ENCODE results near the gene RFX5. TPM values are rescaled to one million over a fixed set of nuclear protein-coding genes. Genes with fewer than 3 reads are reported as not detected.

The RFX5 gene
- total RNA-seq, 6 experiments from 2014 or later, result 9.8 to 23.0 (median 16.8) TPM

- no peak overlapping the region for H3K4me3 ChIP-seq
- H3K4me1 ChIP-seq, result peaks cover 6 to 55% (median 32%) of the 10 kb centered on the region in 4 donors
- H3K27me3 ChIP-seq, result no peaks in the 10 kb centered on the region
- H3K36me3 ChIP-seq, result peaks cover 0 to 30% (median 9%) of the 10 kb centered on the region in 4 donors
- ATAC-seq, result peak; percentile 75 to 95 (median 90)
- no peak overlapping the region for H3K27ac ChIP-seq
- intact Hi-C loops (cut with DNase I), result no loop called here
- 34% methylated on average over 3 of the region's 3 CpGs for WGBS (ENCODE audit: insufficient coverage, low coverage, low lambda C conversion rate, missing lambda C conversion rate)
- H3K9me3 ChIP-seq, result no peaks in the 10 kb centered on the region
- peak; percentile 87 to 93 (median 88) for DNase-seq
- TF ChIP-seq CTCF (IDR thresholded peaks at IDR 0.05), result no peak
- no peak for TF ChIP-seq POLR2A (IDR thresholded peaks at IDR 0.05)
These were observed 32.7 kb downstream of the RFX5 start for GRCh38 chr1:151314137-151314875.

- no peaks in the 10 kb centered on the region for H3K9me3 ChIP-seq
- H3K4me3 ChIP-seq, result no peak overlapping the region
- H3K27me3 ChIP-seq, result no peaks in the 10 kb centered on the region
- intact Hi-C loops (cut with DNase I), result no loop called here
- DNase-seq, result no peak
- WGBS (ENCODE audit: insufficient coverage, low coverage, low lambda C conversion rate, missing lambda C conversion rate), result 58% methylated on average over 2 of the region's 2 CpGs
- peaks cover 0 to 27% (median 9%) of the 10 kb centered on the region in 4 donors for H3K36me3 ChIP-seq
- ATAC-seq, result no peak
- no peak overlapping the region for H3K27ac ChIP-seq
- TF ChIP-seq CTCF (IDR thresholded peaks at IDR 0.05), result no peak
- TF ChIP-seq POLR2A (IDR thresholded peaks at IDR 0.05), result no peak
- peaks cover 6 to 58% (median 33%) of the 10 kb centered on the region in 4 donors for H3K4me1 ChIP-seq
These were observed 33.6 kb downstream of the RFX5 start for GRCh38 chr1:151313501-151313900.

- WGBS (ENCODE audit: insufficient coverage, low coverage, low lambda C conversion rate, missing lambda C conversion rate), result 96% methylated on average over 6 of the region's 8 CpGs
- H3K27ac ChIP-seq, result peak overlapping the region in 1 of 3 donors; percentile 40
- H3K9me3 ChIP-seq, result no peaks in the 10 kb centered on the region
- H3K4me3 ChIP-seq, result no peak overlapping the region
- no peak for TF ChIP-seq CTCF (IDR thresholded peaks at IDR 0.05)
- no peak for TF ChIP-seq POLR2A (IDR thresholded peaks at IDR 0.05)
- intact Hi-C loops (cut with DNase I), result no loop called here
- ATAC-seq, result no peak
- H3K36me3 ChIP-seq, result peaks cover 0 to 33% (median 11%) of the 10 kb centered on the region in 4 donors
- peaks cover 6 to 58% (median 33%) of the 10 kb centered on the region in 4 donors for H3K4me1 ChIP-seq
- no peaks in the 10 kb centered on the region for H3K27me3 ChIP-seq
- DNase-seq, result no peak
These were observed 34.2 kb downstream of the RFX5 start for GRCh38 chr1:151312826-151313225.

- Histone ChIP-seq H3K4me3 (no peak overlapping the region), H3K27me3 (no peaks in the 10 kb centered on the region), H3K4me1 (peaks cover 6 to 58% (median 33%) of the 10 kb centered on the region in 4 donors), H3K27ac (peak overlapping the region in 2 of 3 donors; percentile 40 to 54), H3K36me3 (peaks cover 0 to 33% (median 11%) of the 10 kb centered on the region in 4 donors), H3K9me3 (no peaks in the 10 kb centered on the region)
- ATAC-seq (no peak), DNase-seq (no peak)
- 61% methylated on average over 4 of the region's 4 CpGs for WGBS (ENCODE audit: insufficient coverage, low coverage, low lambda C conversion rate, missing lambda C conversion rate)
- intact Hi-C loops (cut with DNase I), result no loop called here
- TF ChIP-seq POLR2A (IDR thresholded peaks at IDR 0.05) (no peak), CTCF (IDR thresholded peaks at IDR 0.05) (no peak)
These were observed 34.6 kb downstream of the RFX5 start for GRCh38 chr1:151312411-151312810.
